Choroid plexus epithelial cell (primary cell): Measurements from ENCODE around the gene ANTXR1.

Experiments
- DNase-seq: peaks from one replicate; pipeline ENCODE4 v3.0.0-alpha.2; 2010; ENCODE audit warnings: low read depth
- H3K4me3 ChIP-seq: 2 replicates; pipeline ENCODE4 v1.5.1; 2011; ENCODE audit warnings: low read depth, mild to moderate bottlenecking, control low read depth, low read length, moderate library complexity
- CTCF ChIP-seq: conservative IDR thresholded peaks from 2 replicates; pipeline ENCODE4 v1.5.1; 2011; ENCODE audit warnings: low read depth, mild to moderate bottlenecking, control low read depth, inconsistent platforms, low read length, moderate library complexity

The ANTXR1 gene

DNA sequence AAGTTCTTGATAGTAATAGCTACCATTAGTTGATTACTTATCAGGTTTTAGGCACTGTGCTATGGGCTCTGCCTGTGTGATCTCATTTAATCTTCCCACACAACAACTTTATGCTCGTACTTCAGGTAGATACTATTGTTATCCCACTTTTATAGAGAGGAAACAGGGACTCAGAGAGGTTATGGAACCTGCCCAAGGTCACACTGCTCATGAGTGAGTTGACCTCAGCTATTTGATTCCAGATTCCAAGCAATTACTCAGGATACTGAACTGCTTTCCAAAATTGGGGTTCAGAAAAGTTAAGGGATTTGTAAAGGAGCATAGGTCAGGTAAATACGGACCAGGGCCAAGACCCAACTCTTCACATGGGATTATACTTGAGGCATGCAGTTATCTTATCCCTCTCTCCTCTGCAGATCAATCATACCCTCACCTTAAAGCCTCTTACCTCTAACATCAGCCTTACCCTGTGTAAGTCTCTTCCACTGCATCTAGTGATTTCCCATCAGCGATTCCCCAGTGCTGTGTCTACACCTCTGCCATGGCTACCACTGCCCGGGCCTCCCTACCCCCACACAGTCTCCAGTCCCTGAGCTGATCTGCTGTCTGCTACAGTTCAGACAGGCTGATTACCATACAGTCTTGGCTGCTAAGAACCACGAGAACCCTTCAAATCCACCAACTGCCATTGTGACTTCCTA, 74.4 kb downstream of the ANTXR1 start:
- H3K4me3 ChIP-seq = no peak overlapping the region
- TF ChIP-seq CTCF = no peak
- no peak for DNase-seq

- DNase-seq = no peak
- TF ChIP-seq CTCF = no peak
- H3K4me3 ChIP-seq = no peak overlapping the region
These were observed 74.9 kb downstream of the ANTXR1 start for GRCh38 chr2:69087912-69088240.

GRCh38 chr2:69088466-69088865, 75.5 kb downstream of the ANTXR1 start:
- no peak for TF ChIP-seq CTCF
- no peak for DNase-seq
- H3K4me3 ChIP-seq = no peak overlapping the region

DNA sequence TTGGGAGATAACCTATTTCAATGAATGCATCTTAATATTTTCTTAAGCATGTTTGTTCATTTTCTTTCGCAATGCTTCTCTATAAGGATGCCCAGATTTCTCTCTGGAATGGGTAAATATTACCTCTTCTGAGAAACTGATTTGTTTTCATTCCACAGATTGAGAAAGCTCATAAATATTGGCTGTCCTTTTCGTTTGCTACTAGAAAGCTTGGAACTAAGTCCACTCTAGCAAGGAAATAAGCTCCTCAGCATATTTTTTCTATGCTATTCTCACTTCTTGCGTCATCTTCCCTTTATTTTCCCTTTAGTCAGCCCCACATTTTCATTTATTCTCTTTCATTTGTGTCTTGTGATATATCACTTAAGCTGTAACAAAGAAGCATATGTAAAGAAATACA, 76.3 kb downstream of the ANTXR1 start:
- DNase-seq = peak; percentile 66
- H3K4me3 ChIP-seq = no peak overlapping the region
- TF ChIP-seq CTCF = no peak

DNA sequence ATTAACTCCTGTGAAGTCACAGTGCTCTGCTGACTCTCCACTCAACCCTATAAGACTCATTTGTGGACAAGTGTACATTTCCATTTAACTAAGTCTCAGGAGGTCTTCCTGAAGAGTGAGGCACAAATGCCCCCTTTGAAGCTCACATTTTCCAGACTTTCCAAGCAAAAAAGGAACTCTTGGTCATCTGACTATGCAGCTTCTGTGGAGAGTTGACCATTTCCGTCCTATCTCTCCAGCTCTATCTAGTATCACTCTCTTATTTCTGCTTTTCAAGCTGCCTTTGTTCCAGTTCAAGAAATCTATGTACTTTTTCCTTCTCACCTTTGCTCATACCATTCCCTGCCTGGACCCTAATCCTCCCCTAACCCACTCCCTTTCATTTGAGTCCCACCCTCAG, 77.0 kb downstream of the ANTXR1 start:
- no peak overlapping the region for H3K4me3 ChIP-seq
- TF ChIP-seq CTCF = no peak
- no peak for DNase-seq

- no peak overlapping the region for H3K4me3 ChIP-seq
- DNase-seq = no peak
These were observed 77.8 kb downstream of the ANTXR1 start for GRCh38 chr2:69090820-69091219.

More at GRCh38 chr2:69090820-69091219, 77.8 kb downstream of the ANTXR1 start:
- no peak for TF ChIP-seq CTCF
